ENCODE data around the gene NDUFA5. TPM values are rescaled to one million over a fixed set of nuclear protein-coding genes. Genes with fewer than 3 reads are reported as not detected.
A peak's percentile ranks its signal among the peaks of the same experiment; 100 is the strongest.
"Not testable (repeated sequence)": the region's sequence is repeated elsewhere in the genome, so short reads cannot be mapped to it uniquely, and the experiment has no call there.

The NDUFA5 gene
- total and polyA plus RNA-seq, 3 donors from 2014 or later: 49.2 to 83.3 (median 68.5) TPM

GRCh38 chr7:123553159-123553558 lies 4.5 kb downstream of the NDUFA5 start:
- DNase-seq: no peak
- H3K27me3 ChIP-seq: no peaks in the 10 kb centered on the region
- TF ChIP-seq POLR2A (IDR thresholded peaks at IDR 0.05): no peak
- no peak for TF ChIP-seq CTCF (IDR thresholded peaks at IDR 0.05)
- intact Hi-C loops (cut with DNase I; ENCODE audit: low total_unique reads): no loop called here
- H3K9me3 ChIP-seq: no peaks in the 10 kb centered on the region
- no peaks in the 10 kb centered on the region for H3K36me3 ChIP-seq (ENCODE audit: low read depth, missing control alignments)
- 82 to 85% methylated on average over 3 of the region's 3 CpGs for WGBS, 2 donors
- peaks cover 18% of the 10 kb centered on the region for H3K4me1 ChIP-seq
- H3K27ac ChIP-seq: no peak overlapping the region
- H3K4me3 ChIP-seq: no peak overlapping the region

- peaks cover 18% of the 10 kb centered on the region for H3K4me1 ChIP-seq
- TF ChIP-seq CTCF (IDR thresholded peaks at IDR 0.05): no peak
- TF ChIP-seq POLR2A (IDR thresholded peaks at IDR 0.05): no peak
- no peaks in the 10 kb centered on the region for H3K36me3 ChIP-seq (ENCODE audit: low read depth, missing control alignments)
- 85 to 86% methylated on average over 2 of the region's 2 CpGs for WGBS, 2 donors
- intact Hi-C loops (cut with DNase I; ENCODE audit: low total_unique reads): no loop called here
- H3K27ac ChIP-seq: no peak overlapping the region
- H3K27me3 ChIP-seq: no peaks in the 10 kb centered on the region
- no peak overlapping the region for H3K4me3 ChIP-seq
- no peaks in the 10 kb centered on the region for H3K9me3 ChIP-seq
- DNase-seq: peak; percentile 19
Observed at GRCh38 chr7:123552641-123553040, 5.0 kb downstream of the NDUFA5 start.

- intact Hi-C loops (cut with DNase I; ENCODE audit: low total_unique reads); H3K36me3 ChIP-seq (ENCODE audit: low read depth, missing control alignments): not testable (repeated sequence)
- peaks cover 18% of the 10 kb centered on the region for H3K4me1 ChIP-seq
Observed at GRCh38 chr7:123552134-123552533, 5.5 kb downstream of the NDUFA5 start.

GRCh38 chr7:123548406-123548805 lies 9.2 kb downstream of the NDUFA5 start:
- 64 to 94% methylated on average over 1 of the region's 1 CpG for WGBS, 2 donors
- H3K36me3 ChIP-seq (ENCODE audit: low read depth, missing control alignments): no peaks in the 10 kb centered on the region
- no peaks in the 10 kb centered on the region for H3K9me3 ChIP-seq
- no peak for DNase-seq
- H3K27ac ChIP-seq: no peak overlapping the region
- intact Hi-C loops (cut with DNase I; ENCODE audit: low total_unique reads): no loop called here
- no peaks in the 10 kb centered on the region for H3K27me3 ChIP-seq
- H3K4me1 ChIP-seq: peaks cover 3% of the 10 kb centered on the region
- no peak for TF ChIP-seq CTCF (IDR thresholded peaks at IDR 0.05)
- TF ChIP-seq POLR2A (IDR thresholded peaks at IDR 0.05): no peak
- H3K4me3 ChIP-seq: no peak overlapping the region

More at GRCh38 chr7:123552134-123552533, 5.5 kb downstream of the NDUFA5 start:
- not testable (repeated sequence) for DNase-seq, H3K9me3 ChIP-seq, H3K4me3 ChIP-seq, H3K27ac ChIP-seq, H3K27me3 ChIP-seq

GRCh38 chr7:123539871-123540270 lies 17.7 kb downstream of the NDUFA5 start:
- no peaks in the 10 kb centered on the region for H3K27me3 ChIP-seq
- no peak overlapping the region for H3K4me3 ChIP-seq
- no peak overlapping the region for H3K27ac ChIP-seq
- no peaks in the 10 kb centered on the region for H3K9me3 ChIP-seq
- DNase-seq: no peak
- 26 to 33% methylated on average over 1 of the region's 1 CpG for WGBS, 2 donors
- peaks cover 4% of the 10 kb centered on the region for H3K4me1 ChIP-seq
- TF ChIP-seq POLR2A (IDR thresholded peaks at IDR 0.05) (no peak), CTCF (IDR thresholded peaks at IDR 0.05) (no peak)
- no peaks in the 10 kb centered on the region for H3K36me3 ChIP-seq (ENCODE audit: low read depth, missing control alignments)
- intact Hi-C loops (cut with DNase I; ENCODE audit: low total_unique reads): no loop called here

Data from testis (tissue), 3 donors.